GM13976 (cell line): ENCODE data around the gene HEMK1.
A peak's percentile ranks its signal among the peaks of the same experiment; 100 is the strongest.

Experiments used
- DNase-seq: peaks from one replicate; pipeline ENCODE4 v3.0.0; 2012; ENCODE audit warnings: low spot score
- in situ Hi-C: fragments of 300-500 bp; cut with MboI; formaldehyde crosslinking; loops from one replicate; pipeline ENCODE4 v1.12.0; 2022; ENCODE audit warnings: low sequenced_read_pairs, mixed read lengths, inconsistent platforms; ENCODE audit not compliant: unreplicated experiment
- TF ChIP-seq, protein P1 (sequence below): IDR thresholded peaks from 2 replicates; pipeline ENCODE4 v1.5.1; 2012; ENCODE audit warnings: borderline replicate concordance, mild to moderate bottlenecking; ENCODE audit not compliant: insufficient read depth; ENCODE audit errors: extremely low read depth, missing control alignments, control extremely low read depth

HEMK1 gene

DNA sequence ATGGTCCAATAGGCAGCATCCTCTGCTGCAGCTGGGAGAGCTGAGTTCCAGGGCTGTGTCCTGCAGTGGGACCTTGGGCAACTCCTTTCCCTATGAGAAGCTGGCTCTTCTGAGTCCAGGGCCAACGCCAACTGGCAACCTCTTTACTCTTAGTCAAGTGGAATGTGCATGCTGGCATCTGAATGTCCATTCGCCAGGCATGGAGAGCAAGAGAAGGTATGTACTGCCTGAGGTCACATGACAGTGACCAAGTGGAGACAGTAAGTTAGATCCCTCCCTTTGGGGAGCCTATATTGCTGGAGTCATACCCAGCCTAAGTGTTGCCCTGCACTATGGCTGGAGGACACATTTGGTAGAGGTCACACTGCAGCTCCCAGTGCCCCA, 12.1 kb downstream of the HEMK1 start:
- in situ Hi-C loops: no loop called here
- TF ChIP-seq, protein P1, sequence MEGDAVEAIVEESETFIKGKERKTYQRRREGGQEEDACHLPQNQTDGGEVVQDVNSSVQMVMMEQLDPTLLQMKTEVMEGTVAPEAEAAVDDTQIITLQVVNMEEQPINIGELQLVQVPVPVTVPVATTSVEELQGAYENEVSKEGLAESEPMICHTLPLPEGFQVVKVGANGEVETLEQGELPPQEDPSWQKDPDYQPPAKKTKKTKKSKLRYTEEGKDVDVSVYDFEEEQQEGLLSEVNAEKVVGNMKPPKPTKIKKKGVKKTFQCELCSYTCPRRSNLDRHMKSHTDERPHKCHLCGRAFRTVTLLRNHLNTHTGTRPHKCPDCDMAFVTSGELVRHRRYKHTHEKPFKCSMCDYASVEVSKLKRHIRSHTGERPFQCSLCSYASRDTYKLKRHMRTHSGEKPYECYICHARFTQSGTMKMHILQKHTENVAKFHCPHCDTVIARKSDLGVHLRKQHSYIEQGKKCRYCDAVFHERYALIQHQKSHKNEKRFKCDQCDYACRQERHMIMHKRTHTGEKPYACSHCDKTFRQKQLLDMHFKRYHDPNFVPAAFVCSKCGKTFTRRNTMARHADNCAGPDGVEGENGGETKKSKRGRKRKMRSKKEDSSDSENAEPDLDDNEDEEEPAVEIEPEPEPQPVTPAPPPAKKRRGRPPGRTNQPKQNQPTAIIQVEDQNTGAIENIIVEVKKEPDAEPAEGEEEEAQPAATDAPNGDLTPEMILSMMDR: no peak
- no peak for DNase-seq

DNA sequence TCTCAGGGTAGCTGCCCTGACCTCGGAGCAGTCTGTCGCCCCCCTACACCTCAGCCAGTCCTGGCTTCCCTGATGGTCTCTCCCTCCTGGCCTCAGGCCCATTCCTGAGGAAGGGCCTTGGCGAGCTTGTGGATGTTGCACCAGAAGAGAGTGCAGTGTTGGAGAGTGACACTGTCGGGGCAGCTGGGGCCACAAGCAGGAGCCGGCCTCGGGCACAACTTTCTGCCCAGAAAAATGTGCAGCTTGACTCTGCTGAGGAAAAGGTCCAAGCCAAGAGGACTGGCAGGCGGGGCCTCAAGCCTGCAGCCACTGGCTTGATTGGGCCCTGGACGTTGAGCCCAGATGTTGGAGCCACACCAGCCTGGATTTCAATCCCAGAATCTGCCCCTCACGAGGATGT, 12.8 kb downstream of the HEMK1 start:
- in situ Hi-C loops: no loop called here
- DNase-seq: no peak
- TF ChIP-seq, protein P1: no peak

DNA sequence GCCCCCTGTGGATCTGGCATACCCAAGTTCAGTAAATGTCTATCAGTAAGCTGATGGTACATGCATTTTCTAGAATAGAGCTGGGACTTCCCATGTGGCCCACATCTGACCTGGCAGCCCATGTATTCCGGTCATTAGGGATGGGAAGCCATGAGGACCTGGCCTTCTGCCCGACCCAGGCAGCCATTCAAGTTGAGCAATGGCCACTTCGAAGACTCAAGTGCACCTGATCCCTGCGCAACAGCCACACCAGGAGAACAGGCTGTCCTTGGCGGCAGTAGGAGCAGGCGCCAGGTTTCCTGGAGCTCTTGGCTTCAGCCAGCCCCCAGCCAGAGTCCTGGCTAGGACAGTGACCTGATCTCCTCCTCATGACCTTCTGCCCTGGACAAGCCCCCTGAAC, 14.6 kb downstream of the HEMK1 start:
- DNase-seq: no peak
- TF ChIP-seq, protein P1: no peak
- in situ Hi-C loops: no loop called here

DNA sequence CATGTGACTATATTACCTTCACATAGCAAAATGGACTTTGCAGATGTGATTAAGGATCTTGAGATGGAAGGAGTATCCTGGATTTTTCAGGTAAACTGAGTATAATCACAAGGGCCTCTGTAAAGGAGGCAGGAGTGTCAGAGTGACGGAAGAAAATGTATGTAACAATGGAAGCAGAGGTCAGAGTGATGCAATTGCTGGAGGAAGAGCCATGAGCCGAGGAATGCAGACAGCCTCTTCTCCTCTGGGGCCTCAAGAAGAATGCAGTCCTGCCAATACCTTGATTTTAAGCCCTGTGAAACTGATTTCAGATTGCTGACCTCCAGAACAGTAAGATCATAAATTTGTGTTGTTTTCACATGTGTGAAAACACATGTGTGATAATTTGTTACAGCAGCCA, 15.1 kb downstream of the HEMK1 start:
- TF ChIP-seq, protein P1: no peak
- in situ Hi-C loops: no loop called here
- DNase-seq: no peak

DNA sequence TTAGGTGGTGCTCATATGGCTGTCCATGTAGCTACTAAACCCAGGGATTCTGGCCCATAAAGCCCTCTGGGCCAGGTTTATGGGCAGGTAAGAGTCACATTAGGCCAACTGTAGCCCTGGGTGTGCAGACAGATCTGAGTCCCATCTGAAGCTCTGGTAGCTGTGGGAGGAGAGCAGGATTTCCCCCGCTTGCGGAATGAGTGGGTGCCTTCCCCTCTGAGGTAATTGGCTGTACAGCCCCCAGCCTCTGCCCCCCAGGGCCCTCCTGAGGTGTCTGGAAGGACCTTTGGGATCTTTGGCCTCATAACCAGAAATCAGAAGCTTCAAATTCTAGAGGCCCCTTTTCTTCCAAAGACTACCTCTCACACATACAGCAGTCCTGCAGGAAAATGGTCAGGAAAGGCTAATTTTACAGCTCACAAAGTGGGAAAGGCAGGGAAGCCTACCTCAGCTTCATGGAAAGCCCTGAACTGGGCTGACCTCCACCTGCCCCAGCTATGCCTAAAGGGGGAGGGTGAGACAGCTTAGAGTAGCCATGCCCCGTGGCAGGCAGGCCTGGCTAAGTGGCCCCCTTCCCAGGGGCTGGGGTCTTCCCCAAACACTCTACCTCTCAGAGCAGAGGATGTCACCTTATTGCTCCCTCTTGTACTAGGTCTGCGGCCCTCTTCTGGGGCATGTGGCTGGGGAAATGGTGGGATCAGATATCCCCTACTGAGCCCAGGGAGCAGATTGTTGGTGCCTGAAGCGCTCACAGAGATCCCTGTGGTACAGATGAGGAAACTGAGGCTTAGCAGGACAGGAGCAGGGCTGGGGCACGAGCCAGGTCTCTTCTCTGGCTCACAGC, 16.8 kb downstream of the HEMK1 start:
- DNase-seq: peak; percentile 60
- in situ Hi-C loops: no loop called here
- TF ChIP-seq, protein P1: no peak

DNA sequence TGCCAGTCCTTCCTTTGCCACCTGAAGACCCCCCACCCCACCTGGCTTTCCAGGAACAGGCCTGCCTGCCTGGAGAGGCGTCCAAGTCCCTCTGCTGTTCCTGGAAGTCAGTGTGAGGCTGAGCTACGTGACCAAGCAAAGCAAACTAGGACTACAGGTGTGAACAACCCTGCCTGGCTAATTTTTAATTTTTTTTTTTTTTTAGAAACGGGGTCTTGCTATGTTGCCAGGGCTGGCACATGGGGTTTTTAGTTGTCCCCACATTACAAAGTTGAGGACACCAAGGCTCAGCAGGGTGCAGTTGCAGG, 17.4 kb downstream of the HEMK1 start:
- TF ChIP-seq, protein P1: no peak
- no peak for DNase-seq
- in situ Hi-C loops: no loop called here
